HCT116 (cell line): ENCODE data around the gene KRT1. TPM values are rescaled to one million over a fixed set of nuclear protein-coding genes. Genes with fewer than 3 reads are reported as not detected.

ENCODE experiments used
- ATAC-seq: fragments of 200-7000 bp; cut with Tn5 transposase; 2 replicates; pipeline ENCODE4 v1.9.1; 2020; ENCODE audit warnings: mild to moderate bottlenecking, moderate library complexity
- BruUV-seq: library from RNA; stranded (reverse); fragments of 400-500 nt; replicated peaks from 2 replicates; lab custom pipeline; 2021; lab: Mats Ljungman, UMichigan
- CTCF ChIA-PET: fragments of 300-600 bp; sonication (Branson Sonifier 250); formaldehyde crosslinking; loops from one replicate; lab custom pipeline; 2021; ENCODE audit warnings: antibody characterized with exemption; lab: Charles Lee
- POLR2A ChIA-PET: fragments of 300-600, 350-600 bp; sonication (Branson Sonifier 250); formaldehyde crosslinking; loops from one replicate; lab custom pipeline; 2021; ENCODE audit warnings: antibody characterized with exemption; lab: Charles Lee
- RAD21 ChIA-PET, 2 experiments: fragments of 300-600 bp; sonication (Branson Sonifier 250); formaldehyde crosslinking; loops; one replicate each; lab custom pipeline; 2023; ENCODE audit warnings: low total read pairs in 2 of 2; ENCODE audit not compliant: uncharacterized antibody in 2 of 2, unreplicated experiment in 2 of 2, low non-redundant PET in 1 of 2; lab: Charles Lee
- DNase-seq: peaks from one replicate; pipeline ENCODE4 v3.0.0-alpha.2; 2010; ENCODE audit warnings: low read depth, low spot score
- H2AFZ ChIP-seq: fragments of 200-600 bp; shearing (Covaris generic), sonication (generic); 2 replicates; pipeline ENCODE4 v1.6.1; 2017; ENCODE audit warnings: low read depth, mixed run types, mixed read lengths, antibody characterized with exemption, low read length; ENCODE audit not compliant: poor library complexity, severe bottlenecking
- H3K27ac ChIP-seq: 2 replicates; pipeline ENCODE4 v1.5.1; 2012; ENCODE audit warnings: low read depth, low read length
- H3K27me3 ChIP-seq: fragments of 200-600 bp; sonication (generic); 2 replicates; pipeline ENCODE4 v1.6.1; 2016; ENCODE audit warnings: mixed run types, low read length, mixed read lengths; ENCODE audit not compliant: insufficient read depth
- H3K36me3 ChIP-seq, 2 experiments: fragments of 200-500 bp in 1 of 2; fragments of 200-600 bp in 1 of 2; sonication (Bioruptor generic) in 1 of 2; sonication (generic) in 1 of 2; 2 replicates each; pipeline versions ENCODE4 v1.5.1 to v1.6.1; 2014 to 2016; ENCODE audit warnings: low read length in 2 of 2, inconsistent platforms in 1 of 2, mixed read lengths in 1 of 2, mixed run types in 1 of 2; ENCODE audit not compliant: insufficient read depth in 2 of 2, control insufficient read depth in 1 of 2
- H3K4me1 ChIP-seq, 2 experiments: fragments of 200-600 bp in 1 of 2; sonication (generic) in 1 of 2; 2 replicates each; pipeline versions ENCODE4 v1.5.1 to v1.6.1; 2012 to 2017; ENCODE audit warnings: low read length in 2 of 2, inconsistent platforms in 1 of 2, mild to moderate bottlenecking in 1 of 2, mixed read lengths in 1 of 2, mixed run types in 1 of 2, moderate library complexity in 1 of 2; ENCODE audit not compliant: insufficient read depth in 2 of 2, control insufficient read depth in 1 of 2
- H3K4me2 ChIP-seq: fragments of 200-600 bp; sonication (generic); 2 replicates; pipeline ENCODE4 v1.6.1; 2017; ENCODE audit warnings: mixed run types, low read length, mixed read lengths
- H3K4me3 ChIP-seq, 2 experiments: fragments of 200-600 bp in 1 of 2; sonication (generic) in 1 of 2; replicated peaks in 1 of 2; 2 replicates each; pipeline ENCODE4 v1.5.1; 2011 to 2016; ENCODE audit warnings: low read length in 2 of 2, control low read depth in 1 of 2, low read depth in 1 of 2, mild to moderate bottlenecking in 1 of 2, mixed read lengths in 1 of 2, mixed run types in 1 of 2
- H3K79me2 ChIP-seq: fragments of 200-600 bp; sonication (generic); 2 replicates; pipeline ENCODE4 v1.6.1; 2017; ENCODE audit warnings: mild to moderate bottlenecking, mixed run types, low read length, moderate library complexity, mixed read lengths; ENCODE audit not compliant: insufficient read depth
- H3K9ac ChIP-seq: fragments of 200-600 bp; sonication (generic); 2 replicates; pipeline ENCODE4 v1.6.1; 2016; ENCODE audit warnings: low read length, mixed read lengths
- H3K9me2 ChIP-seq: fragments of 200-600 bp; sonication (generic), shearing (Covaris generic); 2 replicates; pipeline ENCODE4 v1.6.1; 2017; ENCODE audit warnings: mixed run types, mild to moderate bottlenecking, moderate library complexity; ENCODE audit not compliant: insufficient read depth
- H3K9me3 ChIP-seq, 2 experiments: fragments of 200-500 bp in 1 of 2; fragments of 200-600 bp in 1 of 2; sonication (Bioruptor generic) in 1 of 2; sonication (generic) in 1 of 2; 2 replicates each; pipeline ENCODE4 v1.6.1; 2014 to 2017; ENCODE audit warnings: low read length in 2 of 2, mixed read lengths in 2 of 2, inconsistent platforms in 1 of 2, low read depth in 1 of 2, mild to moderate bottlenecking in 1 of 2, mixed run types in 1 of 2, moderate library complexity in 1 of 2; ENCODE audit not compliant: control insufficient read depth in 1 of 2, insufficient read depth in 1 of 2
- H4K20me1 ChIP-seq: fragments of 200-600 bp; sonication (generic), shearing (Covaris generic); 2 replicates; pipeline ENCODE4 v1.6.1; 2017; ENCODE audit warnings: mixed run types, mild to moderate bottlenecking, moderate library complexity; ENCODE audit not compliant: insufficient read depth
- CEBPB ChIP-seq: IDR thresholded peaks from 2 replicates; pipeline ENCODE4 v1.6.1; 2012; ENCODE audit warnings: low read depth
- EZH2phosphoT487 ChIP-seq: fragments of 200-600 bp; IDR thresholded peaks from 2 replicates; pipeline ENCODE4 v1.6.1; 2018; ENCODE audit warnings: antibody characterized with exemption, borderline replicate concordance
- MAX ChIP-seq: IDR thresholded peaks from 2 replicates; pipeline ENCODE4 v1.6.1; 2012
- POLR2AphosphoS5 ChIP-seq: IDR thresholded peaks from 2 replicates; pipeline ENCODE4 v1.6.1; 2011; ENCODE audit warnings: mild to moderate bottlenecking, low read depth, low read length, moderate library complexity
- RAD21 ChIP-seq: IDR thresholded peaks from 2 replicates; pipeline ENCODE4 v1.6.1; 2012; ENCODE audit warnings: low read depth, mild to moderate bottlenecking
- SIN3A ChIP-seq: IDR thresholded peaks from 2 replicates; pipeline ENCODE4 v1.6.1; 2012; ENCODE audit warnings: low read depth
- ZFX ChIP-seq: fragments of 450-650 bp; IDR thresholded peaks from 2 replicates; pipeline ENCODE4 v1.6.1; 2017
- intact Hi-C: fragments of 100-400 bp; cut with micrococcal nuclease; formaldehyde crosslinking; loops from 2 replicates; pipeline ENCODE4 v1.10.0; 2022
- total RNA-seq: library from RNA; stranded (reverse); gene quantifications from one replicate; pipeline ENCODE4 v1.2.1, GENCODE V29; 2021; ENCODE audit not compliant: unreplicated experiment

KRT1 gene
- total RNA-seq, 1 experiment from 2014 or later, result 0.20 TPM

DNA sequence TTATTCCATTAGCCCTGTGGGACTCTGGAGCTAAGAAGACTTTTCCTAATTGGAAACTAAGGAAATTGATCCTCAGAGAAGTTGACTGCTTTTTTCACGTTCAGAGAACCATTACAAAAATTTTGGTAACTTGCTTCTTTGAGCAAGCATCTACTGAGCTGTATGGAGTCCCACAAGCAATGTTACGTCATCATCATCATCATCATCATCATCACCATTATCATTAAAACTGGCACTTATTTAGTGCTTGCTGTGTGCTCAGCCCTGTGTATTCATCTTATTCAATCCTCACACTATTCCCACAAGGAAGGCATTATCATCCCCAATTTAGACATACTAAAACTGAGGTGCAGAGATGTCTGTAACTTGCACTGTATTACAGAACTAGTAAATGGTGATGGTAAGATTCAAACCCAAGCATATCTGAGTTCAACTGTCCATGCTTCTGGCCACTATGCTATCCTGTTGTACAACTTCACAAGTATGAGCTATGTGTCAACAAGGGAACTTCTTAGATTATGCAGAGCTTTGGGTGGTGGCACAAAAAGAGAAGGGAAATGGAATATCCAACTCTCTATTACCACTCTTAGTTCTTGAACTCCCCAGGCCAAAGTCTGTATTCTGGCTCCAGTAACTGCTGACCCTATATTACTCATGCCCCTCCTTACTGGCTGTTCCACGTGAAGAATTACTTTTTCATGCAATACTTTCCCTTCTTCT is 6.3 kb downstream of the KRT1 start:
- no peak for ATAC-seq
- Histone ChIP-seq H3K9ac (no peak overlapping the region), H3K27me3 (peaks cover 18% of the 10 kb centered on the region), H4K20me1 (no peaks in the 10 kb centered on the region), H3K79me2 (no peaks in the 10 kb centered on the region), H3K4me3 (no peak overlapping the region), H3K27ac (no peak overlapping the region), H3K4me2 (no peak overlapping the region), H2AFZ (no peak overlapping the region), H3K9me2 (no peaks in the 10 kb centered on the region), H3K4me1 (peaks cover 0 to 23% of the 10 kb centered on the region in 2 experiments; a peak in 2 of 4 replicates), H3K9me3 (no peaks in the 10 kb centered on the region), H3K36me3 (no peaks in the 10 kb centered on the region)
- ChIA-PET RAD21 (no interaction called here), POLR2A (no interaction called here), CTCF (interaction anchor here (1.5 to 1.6 kb wide), 2 partner anchors 197 to 302 kb away, joined by 3 to 4 read pairs; no protein-coding TSS in a partner anchor)
- intact Hi-C loops, result no loop called here
- no peak for DNase-seq
- no TSS peak for BruUV-seq
- no peak for TF ChIP-seq POLR2AphosphoS5
- no peak for TF ChIP-seq ZFX

DNA sequence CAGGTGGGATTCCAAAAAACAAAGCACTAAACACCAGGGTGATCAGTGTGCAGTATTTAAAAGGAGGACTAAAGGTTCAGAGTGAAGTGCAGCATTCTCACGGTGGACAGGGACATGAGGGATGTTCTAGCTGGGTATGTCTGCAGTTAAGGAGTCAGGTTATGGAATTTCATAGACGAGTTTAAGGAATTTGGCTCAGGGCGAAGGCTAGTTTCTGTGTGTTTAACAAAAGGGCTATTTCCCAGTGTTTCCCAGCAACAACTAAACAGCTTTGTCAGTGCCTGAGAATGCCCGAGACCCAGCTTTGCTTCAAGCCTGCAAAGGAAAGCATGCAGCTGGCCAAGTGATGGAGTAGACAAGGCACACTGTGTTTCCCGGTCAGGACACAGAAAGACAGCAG is 7.0 kb downstream of the KRT1 start:
- ChIA-PET RAD21 (no interaction called here), POLR2A (interaction anchor here (1.3 kb wide), 1 partner anchor 192 kb away, joined by 3 read pairs; no protein-coding TSS in a partner anchor), CTCF (interaction anchor here (1.6 kb wide), 1 partner anchor 301 kb away, joined by 3 read pairs; no protein-coding TSS in a partner anchor)
- Histone ChIP-seq H3K27me3 (peaks cover 12% of the 10 kb centered on the region; the same call in 1 of the 2 replicates), H3K9me2 (no peaks in the 10 kb centered on the region), H3K4me3 (no peak overlapping the region), H3K9ac (no peak overlapping the region), H3K4me2 (peak overlapping the region; percentile 39; the same call in 1 of the 2 replicates), H2AFZ (no peak overlapping the region), H3K27ac (no peak overlapping the region), H4K20me1 (no peaks in the 10 kb centered on the region), H3K9me3 (no peaks in the 10 kb centered on the region), H3K79me2 (no peaks in the 10 kb centered on the region), H3K36me3 (no peaks in the 10 kb centered on the region), H3K4me1 (peaks cover 0 to 23% of the 10 kb centered on the region in 2 experiments; a peak in 2 of 4 replicates)
- no peak for ATAC-seq
- DNase-seq, result no peak
- TF ChIP-seq CEBPB (no peak), SIN3A (no peak), EZH2phosphoT487 (no peak), RAD21 (no peak), MAX (no peak), POLR2AphosphoS5 (no peak)
- intact Hi-C loops, result no loop called here
- no TSS peak for BruUV-seq
